ENCODE measurements around the gene IMMP2L.

IMMP2L gene

GRCh38 chr7:110891197-110891596 is 671.1 kb downstream of the IMMP2L start:
- DNase-seq, result no peak

- DNase-seq, result no peak
Measured at GRCh38 chr7:110890101-110890500, 672.2 kb downstream of the IMMP2L start.

GRCh38 chr7:110889335-110889734 is 673.0 kb downstream of the IMMP2L start:
- no peak for DNase-seq

- no peak for DNase-seq
Measured at GRCh38 chr7:110888641-110889040, 673.7 kb downstream of the IMMP2L start.

GRCh38 chr7:110885474-110885873 is 676.8 kb downstream of the IMMP2L start:
- no peak for DNase-seq

- no peak for DNase-seq
Measured at GRCh38 chr7:110881721-110882120, 680.6 kb downstream of the IMMP2L start.

GRCh38 chr7:110880971-110881370 is 681.3 kb downstream of the IMMP2L start:
- no peak for DNase-seq

GRCh38 chr7:110877016-110877415 is 685.3 kb downstream of the IMMP2L start:
- no peak for DNase-seq

GRCh38 chr7:110875346-110875745 is 686.9 kb downstream of the IMMP2L start:
- DNase-seq, result no peak

- DNase-seq, result no peak
Measured at GRCh38 chr7:110871856-110872255, 690.4 kb downstream of the IMMP2L start.

GRCh38 chr7:110870926-110871325 is 691.4 kb downstream of the IMMP2L start:
- DNase-seq, result no peak

GRCh38 chr7:110868458-110868857 is 693.8 kb downstream of the IMMP2L start:
- DNase-seq, result no peak

- no peak for DNase-seq
Measured at GRCh38 chr7:110867771-110868170, 694.5 kb downstream of the IMMP2L start.

GRCh38 chr7:110863258-110863657 is 699.0 kb downstream of the IMMP2L start:
- DNase-seq, result no peak

- no peak for DNase-seq
Measured at GRCh38 chr7:110861163-110861562, 701.1 kb downstream of the IMMP2L start.

GRCh38 chr7:110857106-110857505 is 705.2 kb downstream of the IMMP2L start:
- no peak for DNase-seq

GRCh38 chr7:110856704-110857103 is 705.6 kb downstream of the IMMP2L start:
- no peak for DNase-seq

GRCh38 chr7:110854651-110855050 is 707.6 kb downstream of the IMMP2L start:
- DNase-seq, result no peak

GRCh38 chr7:110854166-110854565 is 708.1 kb downstream of the IMMP2L start:
- DNase-seq, result no peak

GRCh38 chr7:110853263-110853662 is 709.0 kb downstream of the IMMP2L start:
- DNase-seq, result no peak

GRCh38 chr7:110852156-110852940 is 709.9 kb downstream of the IMMP2L start:
- no peak for DNase-seq

- no peak for DNase-seq
Measured at GRCh38 chr7:110850224-110850623, 712.1 kb downstream of the IMMP2L start.

GRCh38 chr7:110842796-110843195 is 719.5 kb downstream of the IMMP2L start:
- DNase-seq, result no peak

GRCh38 chr7:110841840-110842545 is 720.3 kb downstream of the IMMP2L start:
- DNase-seq, result no peak
